ENCODE results near the gene PHLDB3.

Gene PHLDB3

GRCh38 chr19:43457809-43458208, 46.7 kb downstream of the PHLDB3 start:
- TF ChIP-seq CTCF (IDR thresholded peaks at IDR 0.05) = no peak
- no peak overlapping the region for H3K27ac ChIP-seq

GRCh38 chr19:43455321-43456113, 49.0 kb downstream of the PHLDB3 start:
- Histone ChIP-seq H3K9me3 (no peaks in the 10 kb centered on the region), H3K36me3 (no peaks in the 10 kb centered on the region), H3K4me3 (ENCODE audit: low read depth in 1 of 2, low read length in 1 of 2) (no peak overlapping the region), H3K4me1 (ENCODE audit: control insufficient read depth in 1 of 2, insufficient read depth in 1 of 2, low read depth in 1 of 2, low read length in 1 of 2) (peaks cover 10 to 15% of the 10 kb centered on the region in 2 experiments), H3K27ac (no peak overlapping the region), H3K27me3 (peaks cover 17% of the 10 kb centered on the region)
- no peak for TF ChIP-seq CTCF (IDR thresholded peaks at IDR 0.05)

More at GRCh38 chr19:43457809-43458208, 46.7 kb downstream of the PHLDB3 start:
- Histone ChIP-seq H3K9me3 (no peaks in the 10 kb centered on the region), H3K4me1 (ENCODE audit: control insufficient read depth in 1 of 2, insufficient read depth in 1 of 2, low read depth in 1 of 2, low read length in 1 of 2) (peaks cover 12 to 17% of the 10 kb centered on the region in 2 experiments), H3K4me3 (ENCODE audit: low read depth in 1 of 2, low read length in 1 of 2) (no peak overlapping the region), H3K27me3 (peaks cover 35% of the 10 kb centered on the region), H3K36me3 (no peaks in the 10 kb centered on the region)

- peaks cover 10 to 15% of the 10 kb centered on the region in 2 experiments for H3K4me1 ChIP-seq (ENCODE audit: control insufficient read depth in 1 of 2, insufficient read depth in 1 of 2, low read depth in 1 of 2, low read length in 1 of 2)
- no peak overlapping the region for H3K27ac ChIP-seq
- H3K36me3 ChIP-seq = no peaks in the 10 kb centered on the region
- peaks cover 10% of the 10 kb centered on the region for H3K27me3 ChIP-seq
- H3K9me3 ChIP-seq = no peaks in the 10 kb centered on the region
- H3K4me3 ChIP-seq (ENCODE audit: low read depth in 1 of 2, low read length in 1 of 2) = no peak overlapping the region
- TF ChIP-seq CTCF (IDR thresholded peaks at IDR 0.05) = no peak
Measured at GRCh38 chr19:43454031-43454430, 50.5 kb downstream of the PHLDB3 start.

- no peak overlapping the region for H3K27ac ChIP-seq
- H3K4me1 ChIP-seq (ENCODE audit: control insufficient read depth in 1 of 2, insufficient read depth in 1 of 2, low read depth in 1 of 2, low read length in 1 of 2) = peaks cover 10 to 15% of the 10 kb centered on the region in 2 experiments
- peaks cover 8% of the 10 kb centered on the region for H3K27me3 ChIP-seq
- no peaks in the 10 kb centered on the region for H3K36me3 ChIP-seq
- H3K9me3 ChIP-seq = no peaks in the 10 kb centered on the region
- no peak for TF ChIP-seq CTCF (IDR thresholded peaks at IDR 0.05)
- no peak overlapping the region for H3K4me3 ChIP-seq (ENCODE audit: low read depth in 1 of 2, low read length in 1 of 2)
Measured at GRCh38 chr19:43452582-43452981, 52.0 kb downstream of the PHLDB3 start.

GRCh38 chr19:43450545-43450997, 54.0 kb downstream of the PHLDB3 start:
- TF ChIP-seq CTCF (IDR thresholded peaks at IDR 0.05) = no peak
- H3K27me3 ChIP-seq = no peaks in the 10 kb centered on the region
- H3K4me3 ChIP-seq (ENCODE audit: low read depth in 1 of 2, low read length in 1 of 2) = no peak overlapping the region
- peaks cover 4 to 10% of the 10 kb centered on the region in 2 experiments for H3K4me1 ChIP-seq (ENCODE audit: control insufficient read depth in 1 of 2, insufficient read depth in 1 of 2, low read depth in 1 of 2, low read length in 1 of 2)
- no peak overlapping the region for H3K27ac ChIP-seq
- H3K9me3 ChIP-seq = no peaks in the 10 kb centered on the region
- H3K36me3 ChIP-seq = no peaks in the 10 kb centered on the region
